Stomach (tissue), 4 donors: ENCODE data around the gene FAM13C.
"Not testable (repeated sequence)": the region's sequence is repeated elsewhere in the genome, so short reads cannot be mapped to it uniquely, and the experiment has no call there.

Source experiments
- POLR2A ChIP-seq, 4 donors: fragments of 450-650 bp; IDR thresholded peaks; one replicate each; pipeline ENCODE4 v1.6.1; 2016; ENCODE audit warnings: antibody characterized with exemption in 4 of 4, control low read depth in 2 of 4, mild to moderate bottlenecking in 1 of 4, moderate library complexity in 1 of 4
- TF ChIP-seq, protein P1 (sequence below), 7 experiments: fragments of 450-650 bp in 4 of 7; fragments of 200-600 bp in 3 of 7; sonication (generic) in 3 of 7; IDR thresholded peaks; one replicate each; pipeline ENCODE4 v1.5.1; 2016 to 2019; ENCODE audit warnings: antibody characterized with exemption in 7 of 7, control low read depth in 2 of 7, mild to moderate bottlenecking in 1 of 7

DNA sequence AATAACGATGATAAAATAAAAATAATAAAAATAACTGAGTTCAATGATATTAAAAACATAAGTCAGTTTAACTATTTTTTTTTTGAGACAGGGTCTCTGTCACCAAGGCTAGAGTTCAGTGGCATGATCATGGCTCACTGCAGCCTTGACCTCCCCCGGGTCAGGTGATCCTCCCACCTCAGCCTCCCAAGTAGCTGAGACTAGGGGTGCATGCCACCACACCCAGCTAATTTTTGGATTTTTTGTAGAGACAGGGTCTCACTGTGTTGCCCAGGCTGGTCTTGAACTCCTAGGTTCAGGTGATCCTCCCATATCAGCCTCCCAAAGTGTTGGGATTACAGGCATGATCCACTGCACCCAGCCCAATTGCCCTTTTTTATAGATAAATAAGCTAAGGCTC lies 138.8 kb downstream of the FAM13C start:
- TF ChIP-seq, protein P1, sequence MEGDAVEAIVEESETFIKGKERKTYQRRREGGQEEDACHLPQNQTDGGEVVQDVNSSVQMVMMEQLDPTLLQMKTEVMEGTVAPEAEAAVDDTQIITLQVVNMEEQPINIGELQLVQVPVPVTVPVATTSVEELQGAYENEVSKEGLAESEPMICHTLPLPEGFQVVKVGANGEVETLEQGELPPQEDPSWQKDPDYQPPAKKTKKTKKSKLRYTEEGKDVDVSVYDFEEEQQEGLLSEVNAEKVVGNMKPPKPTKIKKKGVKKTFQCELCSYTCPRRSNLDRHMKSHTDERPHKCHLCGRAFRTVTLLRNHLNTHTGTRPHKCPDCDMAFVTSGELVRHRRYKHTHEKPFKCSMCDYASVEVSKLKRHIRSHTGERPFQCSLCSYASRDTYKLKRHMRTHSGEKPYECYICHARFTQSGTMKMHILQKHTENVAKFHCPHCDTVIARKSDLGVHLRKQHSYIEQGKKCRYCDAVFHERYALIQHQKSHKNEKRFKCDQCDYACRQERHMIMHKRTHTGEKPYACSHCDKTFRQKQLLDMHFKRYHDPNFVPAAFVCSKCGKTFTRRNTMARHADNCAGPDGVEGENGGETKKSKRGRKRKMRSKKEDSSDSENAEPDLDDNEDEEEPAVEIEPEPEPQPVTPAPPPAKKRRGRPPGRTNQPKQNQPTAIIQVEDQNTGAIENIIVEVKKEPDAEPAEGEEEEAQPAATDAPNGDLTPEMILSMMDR (IDR thresholded peaks at IDR 0.05): not testable (repeated sequence)
- not testable (repeated sequence) for TF ChIP-seq POLR2A (IDR thresholded peaks at IDR 0.05)
